GM23338 (cell line): Measurements from ENCODE around the gene PIGU.

Experiments
- EZH2 ChIP-seq: fragments of 200-600 bp; sonication (generic); IDR thresholded peaks from one replicate; pipeline ENCODE4 v1.8.0; 2017; ENCODE audit warnings: antibody characterized with exemption, mild to moderate bottlenecking, low read depth; ENCODE audit not compliant: unreplicated experiment
- NANOG ChIP-seq: IDR thresholded peaks from 2 replicates; pipeline ENCODE4 v1.6.1; 2016; ENCODE audit warnings: antibody characterized with exemption, borderline replicate concordance
- POLR2AphosphoS5 ChIP-seq: IDR thresholded peaks from 2 replicates; pipeline ENCODE4 v1.6.1; 2016; ENCODE audit warnings: antibody characterized with exemption, low read depth
- ZNF114 ChIP-seq: fragments of 250-450 bp; sonication (Bioruptor Pico); IDR thresholded peaks from 2 replicates; pipeline ENCODE4 v1.5.0; 2020; ENCODE audit warnings: mild to moderate bottlenecking, moderate library complexity
- TF ChIP-seq, protein P1 (sequence below), 2 experiments: fragments of 200-600 bp in 1 of 2; sonication (generic) in 1 of 2; conservative IDR thresholded peaks; 2 replicates each; pipeline versions ENCODE4 v1.5.1 to v1.6.1; 2016 to 2017; ENCODE audit warnings: antibody characterized with exemption in 2 of 2, low read depth in 2 of 2, mild to moderate bottlenecking in 2 of 2, moderate library complexity in 1 of 2

- TF ChIP-seq EZH2 = no peak
- TF ChIP-seq, protein P1, sequence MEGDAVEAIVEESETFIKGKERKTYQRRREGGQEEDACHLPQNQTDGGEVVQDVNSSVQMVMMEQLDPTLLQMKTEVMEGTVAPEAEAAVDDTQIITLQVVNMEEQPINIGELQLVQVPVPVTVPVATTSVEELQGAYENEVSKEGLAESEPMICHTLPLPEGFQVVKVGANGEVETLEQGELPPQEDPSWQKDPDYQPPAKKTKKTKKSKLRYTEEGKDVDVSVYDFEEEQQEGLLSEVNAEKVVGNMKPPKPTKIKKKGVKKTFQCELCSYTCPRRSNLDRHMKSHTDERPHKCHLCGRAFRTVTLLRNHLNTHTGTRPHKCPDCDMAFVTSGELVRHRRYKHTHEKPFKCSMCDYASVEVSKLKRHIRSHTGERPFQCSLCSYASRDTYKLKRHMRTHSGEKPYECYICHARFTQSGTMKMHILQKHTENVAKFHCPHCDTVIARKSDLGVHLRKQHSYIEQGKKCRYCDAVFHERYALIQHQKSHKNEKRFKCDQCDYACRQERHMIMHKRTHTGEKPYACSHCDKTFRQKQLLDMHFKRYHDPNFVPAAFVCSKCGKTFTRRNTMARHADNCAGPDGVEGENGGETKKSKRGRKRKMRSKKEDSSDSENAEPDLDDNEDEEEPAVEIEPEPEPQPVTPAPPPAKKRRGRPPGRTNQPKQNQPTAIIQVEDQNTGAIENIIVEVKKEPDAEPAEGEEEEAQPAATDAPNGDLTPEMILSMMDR (conservative IDR thresholded peaks at IDR 0.05; ENCODE audit: low read depth in 2 of 2) = no peak
- no peak for TF ChIP-seq NANOG
- TF ChIP-seq POLR2AphosphoS5 = no peak
- TF ChIP-seq ZNF114 (CRISPR knock-in tag) = no peak
Measured at GRCh38 chr20:34566978-34567891, 109.7 kb downstream of the PIGU start.
